Sigmoid colon (tissue), 7 donors: Measurements from ENCODE around the gene SRP54. TPM values are rescaled to one million over a fixed set of nuclear protein-coding genes. Genes with fewer than 3 reads are reported as not detected.

Experiments used
- DNase-seq: peaks from one replicate; pipeline ENCODE4 v3.0.0-alpha.2; 2019
- H3K27ac ChIP-seq, 4 donors: fragments of 200-600 bp; sonication (generic); one replicate each; pipeline ENCODE4 v1.5.1; 2016 to 2019; ENCODE audit warnings: mild to moderate bottlenecking in 1 of 4
- H3K27me3 ChIP-seq, 3 donors: fragments of 200-600 bp; sonication (generic); one replicate each; pipeline ENCODE4 v1.5.1; 2019; ENCODE audit warnings: mild to moderate bottlenecking in 1 of 3
- H3K36me3 ChIP-seq, 4 donors: fragments of 200-600 bp; sonication (generic); one replicate each; pipeline ENCODE4 v1.5.1; 2016 to 2019
- H3K4me1 ChIP-seq, 4 donors: fragments of 200-600 bp; sonication (generic); one replicate each; pipeline ENCODE4 v1.5.1; 2017 to 2019
- H3K4me3 ChIP-seq, 4 donors: fragments of 200-600 bp; sonication (generic); one replicate each; pipeline ENCODE4 v1.5.1; 2017 to 2019; ENCODE audit warnings: mild to moderate bottlenecking in 2 of 4, moderate library complexity in 1 of 4
- H3K9me3 ChIP-seq, 4 donors: fragments of 200-600 bp in 3 of 4; sonication (generic) in 3 of 4; one replicate each; pipeline versions ENCODE4 v1.5.1 to v1.6.1; 2013 to 2019
- EP300 ChIP-seq, 4 donors: sonication (generic); formaldehyde crosslinking; IDR thresholded peaks; one replicate each; pipeline ENCODE4 v1.6.1; 2017; ENCODE audit warnings: antibody characterized with exemption in 4 of 4
- POLR2A ChIP-seq, 2 donors: fragments of 450-650 bp; IDR thresholded peaks; one replicate each; pipeline ENCODE4 v1.6.1; 2016; ENCODE audit warnings: antibody characterized with exemption in 2 of 2, mild to moderate bottlenecking in 2 of 2, moderate library complexity in 2 of 2
- POLR2AphosphoS5 ChIP-seq, 4 donors: sonication (generic); formaldehyde crosslinking; IDR thresholded peaks; one replicate each; pipeline ENCODE4 v1.6.1; 2017; ENCODE audit warnings: antibody characterized with exemption in 4 of 4
- WGBS, 2 donors: extraction: QIAGEN DNeasy Blood & Tissue Kit; methylation state at CpG; one replicate each; pipeline ENCODE4 v1.1.7; 2013; 5-methylcytosine and 5-hydroxymethylcytosine counted together
- intact Hi-C: fragments of 100-400 bp; cut with DNase I; formaldehyde crosslinking; loops from one replicate; pipeline ENCODE4 v1.15.1; 2023
- polyA plus RNA-seq, 3 donors: library from polyadenylated mRNA; stranded (reverse); fragments of 200-250 nt; gene quantifications; one replicate each; pipeline ENCODE4 v1.2.3, GENCODE V29; 2013
- total RNA-seq, 4 donors: library from RNA; depleted of rRNA; stranded (reverse); fragments of >200 nt; gene quantifications; one replicate each; pipeline ENCODE4 v1.1.0, GENCODE V29; 2016
- TF ChIP-seq, protein P1 (sequence below), 4 experiments: fragments of 450-650 bp in 3 of 4; fragments of 200-600 bp in 1 of 4; IDR thresholded peaks; one replicate each; pipeline ENCODE4 v1.5.1; 2016 to 2019; ENCODE audit warnings: antibody characterized with exemption in 4 of 4, mild to moderate bottlenecking in 3 of 4, moderate library complexity in 2 of 4
- donor health status: healthy with polysubstance abuse.
- donor health status: Bipolar disorder and iron deficiency.
- donor health status: healthy.

SRP54 gene
- total and polyA plus RNA-seq, 7 donors: 29.9 to 36.1 (median 34.2) TPM

DNA sequence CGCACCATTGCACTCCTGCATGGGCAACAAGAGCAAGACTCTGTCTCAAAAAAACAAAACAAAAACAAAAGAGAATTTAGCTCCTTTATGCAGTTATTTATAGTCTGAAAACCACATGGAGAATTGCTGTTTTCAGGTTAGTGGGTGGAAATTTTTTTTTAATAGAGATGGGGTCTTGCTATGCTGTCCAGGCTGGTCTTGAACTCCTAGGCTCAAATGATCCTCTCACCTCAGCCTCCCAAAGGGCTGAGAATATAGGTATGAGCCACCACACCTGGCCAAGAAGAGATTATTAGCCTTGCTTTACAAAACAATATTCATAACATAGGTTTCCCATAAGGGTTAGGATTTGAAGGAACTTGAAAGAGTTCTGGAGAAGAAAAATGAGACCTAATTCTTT, 12.1 kb upstream of the SRP54 start:
- Histone ChIP-seq H3K4me1 (no peaks in the 10 kb centered on the region), H3K4me3 (no peak overlapping the region), H3K27me3 (no peaks in the 10 kb centered on the region), H3K9me3 (no peaks in the 10 kb centered on the region), H3K27ac (no peak overlapping the region), H3K36me3 (peaks cover 0 to 25% (median 0%) of the 10 kb centered on the region in 4 donors)
- 96 to 100% methylated on average over 1 of the region's 1 CpG for WGBS, 2 donors
- TF ChIP-seq POLR2AphosphoS5 (IDR thresholded peaks at IDR 0.05): no peak
- no peak for TF ChIP-seq EP300 (IDR thresholded peaks at IDR 0.05)
- TF ChIP-seq, protein P1, sequence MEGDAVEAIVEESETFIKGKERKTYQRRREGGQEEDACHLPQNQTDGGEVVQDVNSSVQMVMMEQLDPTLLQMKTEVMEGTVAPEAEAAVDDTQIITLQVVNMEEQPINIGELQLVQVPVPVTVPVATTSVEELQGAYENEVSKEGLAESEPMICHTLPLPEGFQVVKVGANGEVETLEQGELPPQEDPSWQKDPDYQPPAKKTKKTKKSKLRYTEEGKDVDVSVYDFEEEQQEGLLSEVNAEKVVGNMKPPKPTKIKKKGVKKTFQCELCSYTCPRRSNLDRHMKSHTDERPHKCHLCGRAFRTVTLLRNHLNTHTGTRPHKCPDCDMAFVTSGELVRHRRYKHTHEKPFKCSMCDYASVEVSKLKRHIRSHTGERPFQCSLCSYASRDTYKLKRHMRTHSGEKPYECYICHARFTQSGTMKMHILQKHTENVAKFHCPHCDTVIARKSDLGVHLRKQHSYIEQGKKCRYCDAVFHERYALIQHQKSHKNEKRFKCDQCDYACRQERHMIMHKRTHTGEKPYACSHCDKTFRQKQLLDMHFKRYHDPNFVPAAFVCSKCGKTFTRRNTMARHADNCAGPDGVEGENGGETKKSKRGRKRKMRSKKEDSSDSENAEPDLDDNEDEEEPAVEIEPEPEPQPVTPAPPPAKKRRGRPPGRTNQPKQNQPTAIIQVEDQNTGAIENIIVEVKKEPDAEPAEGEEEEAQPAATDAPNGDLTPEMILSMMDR (IDR thresholded peaks at IDR 0.05): no peak
- no peak for TF ChIP-seq POLR2A (IDR thresholded peaks at IDR 0.05)
- DNase-seq: no peak
- intact Hi-C loops: no loop called here

DNA sequence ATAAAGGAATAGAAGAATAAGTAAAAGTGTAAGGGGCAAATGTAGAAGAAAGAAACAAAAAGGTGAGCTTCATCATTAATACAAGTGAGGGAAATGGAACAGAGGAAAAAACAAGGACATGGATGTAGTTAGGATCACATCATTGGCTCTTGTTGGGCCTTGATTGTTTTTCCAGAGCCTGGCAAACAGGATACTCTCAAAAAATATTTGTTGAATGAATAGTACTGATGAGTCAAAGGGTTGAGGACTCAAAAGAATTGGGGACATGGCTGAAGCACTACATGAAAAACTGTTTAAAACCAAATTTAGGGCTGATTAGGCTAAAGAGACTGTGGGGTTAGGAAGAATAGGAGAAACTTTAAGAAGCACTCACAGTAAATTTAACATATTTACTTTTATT, 11.4 kb upstream of the SRP54 start:
- TF ChIP-seq, protein P1 (IDR thresholded peaks at IDR 0.05): no peak
- no peak for TF ChIP-seq EP300 (IDR thresholded peaks at IDR 0.05)
- TF ChIP-seq POLR2AphosphoS5 (IDR thresholded peaks at IDR 0.05): no peak
- TF ChIP-seq POLR2A (IDR thresholded peaks at IDR 0.05): no peak
- no peaks in the 10 kb centered on the region for H3K4me1 ChIP-seq
- no peak overlapping the region for H3K27ac ChIP-seq
- no peak for DNase-seq
- H3K27me3 ChIP-seq: no peaks in the 10 kb centered on the region
- H3K4me3 ChIP-seq: no peak overlapping the region
- no peaks in the 10 kb centered on the region for H3K9me3 ChIP-seq
- H3K36me3 ChIP-seq: peaks cover 0 to 19% (median 0%) of the 10 kb centered on the region in 4 donors
- intact Hi-C loops: no loop called here

DNA sequence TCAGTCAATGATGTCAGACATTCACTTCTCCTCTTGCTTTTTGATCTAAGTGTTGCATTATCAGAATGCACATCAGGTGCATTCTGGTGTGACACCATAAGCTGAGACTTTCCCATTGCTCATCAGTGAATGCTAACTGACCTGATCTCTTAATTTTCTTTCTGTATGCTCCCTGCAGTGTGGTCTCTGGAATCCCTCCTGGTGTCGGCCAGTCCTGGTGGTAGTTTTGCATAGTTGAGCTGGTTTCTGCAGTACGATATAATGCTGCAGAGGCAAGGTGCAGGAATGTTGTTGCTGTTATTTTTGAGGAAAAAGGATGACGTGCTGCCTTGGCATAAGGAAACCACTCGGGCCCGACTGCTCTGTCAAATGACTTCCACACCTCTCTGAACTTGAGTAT, 11.0 kb upstream of the SRP54 start:
- no peaks in the 10 kb centered on the region for H3K4me1 ChIP-seq
- no peaks in the 10 kb centered on the region for H3K9me3 ChIP-seq
- H3K27ac ChIP-seq: no peak overlapping the region
- no peak overlapping the region for H3K4me3 ChIP-seq
- intact Hi-C loops: no loop called here
- TF ChIP-seq, protein P1 (IDR thresholded peaks at IDR 0.05): no peak
- TF ChIP-seq POLR2A (IDR thresholded peaks at IDR 0.05): no peak
- TF ChIP-seq POLR2AphosphoS5 (IDR thresholded peaks at IDR 0.05): no peak
- no peak for TF ChIP-seq EP300 (IDR thresholded peaks at IDR 0.05)
- H3K36me3 ChIP-seq: peaks cover 0 to 16% (median 0%) of the 10 kb centered on the region in 4 donors
- no peaks in the 10 kb centered on the region for H3K27me3 ChIP-seq
- WGBS, 2 donors: 79 to 95% methylated on average over 5 of the region's 5 CpGs
- DNase-seq: no peak

DNA sequence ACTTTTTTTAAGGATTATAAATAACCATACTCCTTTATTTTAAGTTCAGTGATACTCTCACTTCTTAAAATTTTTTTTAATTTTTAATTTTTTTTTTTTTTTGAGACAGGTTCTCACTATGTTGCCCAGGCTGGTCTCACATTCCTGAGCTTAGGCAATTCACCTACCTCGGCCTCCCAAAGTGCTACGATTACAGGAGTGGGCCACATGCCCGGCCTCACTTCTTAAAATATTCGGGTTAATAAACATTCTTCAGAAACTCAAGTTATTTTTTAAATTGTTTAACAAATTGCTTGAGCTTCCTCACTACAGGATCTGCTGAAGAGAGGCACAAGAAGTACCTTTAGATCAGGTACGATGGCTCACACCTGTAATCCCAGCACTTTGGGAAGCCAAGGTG, 4.3 kb upstream of the SRP54 start:
- TF ChIP-seq POLR2AphosphoS5 (IDR thresholded peaks at IDR 0.05) (no peak), EP300 (IDR thresholded peaks at IDR 0.05) (no peak), POLR2A (IDR thresholded peaks at IDR 0.05) (no peak)
- TF ChIP-seq, protein P1 (IDR thresholded peaks at IDR 0.05): no peak
- Histone ChIP-seq H3K36me3 (no peaks in the 10 kb centered on the region), H3K27me3 (no peaks in the 10 kb centered on the region), H3K9me3 (no peaks in the 10 kb centered on the region), H3K4me3 (no peak overlapping the region), H3K27ac (no peak overlapping the region), H3K4me1 (peaks cover 0 to 16% (median 9%) of the 10 kb centered on the region in 4 donors)
- intact Hi-C loops: no loop called here
- 97% methylated on average over 5 of the region's 5 CpGs for WGBS, 2 donors
- no peak for DNase-seq

DNA sequence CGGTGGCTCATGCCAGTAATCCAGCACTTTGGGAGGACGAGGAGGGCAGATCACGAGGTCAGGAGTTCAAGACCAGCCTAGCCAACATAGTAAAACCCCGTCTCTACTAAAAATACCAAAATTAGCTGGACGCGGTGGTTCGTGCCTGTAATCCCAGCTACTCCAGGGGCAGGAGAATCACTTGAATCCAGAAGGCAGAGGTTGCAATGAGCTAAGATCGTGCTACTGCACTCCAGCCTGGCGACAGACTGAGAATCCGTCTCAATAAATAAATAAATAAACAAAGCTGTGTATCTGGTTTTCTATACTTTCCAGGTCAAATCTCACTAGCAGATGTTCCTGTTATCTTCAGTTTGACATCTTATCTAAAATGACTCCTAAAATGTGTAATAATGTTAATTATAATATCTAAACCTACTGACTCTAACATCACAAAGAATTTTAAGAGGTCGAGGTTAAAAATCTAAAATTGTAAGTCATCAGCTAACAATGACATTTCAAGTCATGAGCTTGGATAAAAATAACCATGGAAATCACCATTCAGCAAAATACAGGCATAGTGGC, 2.4 kb upstream of the SRP54 start:
- WGBS, 2 donors: 89 to 93% methylated on average over 11 of the region's 11 CpGs
- Histone ChIP-seq H3K27ac (no peak overlapping the region), H3K36me3 (no peaks in the 10 kb centered on the region), H3K4me3 (no peak overlapping the region), H3K9me3 (no peaks in the 10 kb centered on the region), H3K27me3 (no peaks in the 10 kb centered on the region), H3K4me1 (peaks cover 0 to 36% (median 29%) of the 10 kb centered on the region in 4 donors)
- intact Hi-C loops: loop anchor here (5.0 kb wide), 1 partner anchor 142 kb away; the partner anchor contains the start of genes PPP2R3C and PRORP
- TF ChIP-seq, protein P1 (IDR thresholded peaks at IDR 0.05): no peak
- TF ChIP-seq POLR2AphosphoS5 (IDR thresholded peaks at IDR 0.05): no peak
- TF ChIP-seq EP300 (IDR thresholded peaks at IDR 0.05): no peak
- TF ChIP-seq POLR2A (IDR thresholded peaks at IDR 0.05): no peak
- no peak for DNase-seq
